ENCODE measurements around the gene STYK1. TPM values are rescaled to one million over a fixed set of nuclear protein-coding genes. Genes with fewer than 3 reads are reported as not detected.

The STYK1 gene
- total and polyA plus RNA-seq, 9 of the 15 experiments (the other 6 are each of a cell fraction or from before 2014, with no cell fraction given): 0.31 to 1.8 (median 0.64) TPM

DNA sequence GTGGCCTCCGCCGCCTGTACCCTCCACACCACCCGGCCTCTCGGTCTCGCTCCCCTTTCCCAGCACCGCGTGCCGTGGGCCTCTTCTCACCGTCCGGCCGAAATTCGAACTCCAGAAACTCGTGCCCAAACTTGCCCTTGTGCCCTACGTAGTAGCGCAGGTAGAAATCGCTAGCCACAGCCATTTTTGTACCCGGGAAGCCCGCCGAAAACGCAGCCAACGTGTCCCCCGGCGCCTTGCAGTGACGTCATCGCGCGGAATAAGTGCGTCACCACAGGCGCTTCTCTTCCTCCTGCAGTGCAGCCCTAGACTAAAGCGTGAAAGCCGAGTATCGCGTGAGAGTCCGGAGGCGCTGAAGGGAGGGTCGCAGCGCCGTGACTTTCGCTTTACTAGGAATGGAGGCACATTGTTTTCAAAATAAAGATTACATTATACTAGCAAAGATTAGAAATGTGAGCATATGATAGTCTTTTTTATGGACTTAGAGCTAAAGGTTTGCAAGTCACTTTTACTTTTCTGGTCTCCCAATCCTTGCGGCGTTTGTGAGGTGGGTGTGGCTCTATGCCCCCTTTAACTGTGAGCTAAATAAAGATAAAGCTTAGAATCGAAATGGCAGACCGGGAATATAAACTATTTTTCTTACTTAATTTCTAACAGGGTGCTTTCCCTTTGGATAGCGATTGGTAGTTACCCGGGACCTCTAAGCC lies 60.4 kb downstream of the STYK1 start, which contains the start of gene MAGOHB (continued):
- peak; percentile 93 for TF ChIP-seq JUN (IDR thresholded peaks at IDR 0.05; ENCODE audit: borderline replicate concordance, low read depth, low read length)
- no peak for TF ChIP-seq JUN (CRISPR knock-in tag; IDR thresholded peaks at IDR 0.05; ENCODE audit: borderline replicate concordance)
- TF ChIP-seq HLTF (IDR thresholded peaks at IDR 0.05): no peak
- TF ChIP-seq POLR2A (conservative IDR thresholded peaks at IDR 0.05): peak; percentile 84
- no peak for TF ChIP-seq ZC3H8 (IDR thresholded peaks at IDR 0.05)
- TF ChIP-seq, protein P1, sequence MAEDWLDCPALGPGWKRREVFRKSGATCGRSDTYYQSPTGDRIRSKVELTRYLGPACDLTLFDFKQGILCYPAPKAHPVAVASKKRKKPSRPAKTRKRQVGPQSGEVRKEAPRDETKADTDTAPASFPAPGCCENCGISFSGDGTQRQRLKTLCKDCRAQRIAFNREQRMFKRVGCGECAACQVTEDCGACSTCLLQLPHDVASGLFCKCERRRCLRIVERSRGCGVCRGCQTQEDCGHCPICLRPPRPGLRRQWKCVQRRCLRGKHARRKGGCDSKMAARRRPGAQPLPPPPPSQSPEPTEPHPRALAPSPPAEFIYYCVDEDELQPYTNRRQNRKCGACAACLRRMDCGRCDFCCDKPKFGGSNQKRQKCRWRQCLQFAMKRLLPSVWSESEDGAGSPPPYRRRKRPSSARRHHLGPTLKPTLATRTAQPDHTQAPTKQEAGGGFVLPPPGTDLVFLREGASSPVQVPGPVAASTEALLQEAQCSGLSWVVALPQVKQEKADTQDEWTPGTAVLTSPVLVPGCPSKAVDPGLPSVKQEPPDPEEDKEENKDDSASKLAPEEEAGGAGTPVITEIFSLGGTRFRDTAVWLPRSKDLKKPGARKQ (CRISPR knock-in tag; IDR thresholded peaks at IDR 0.05): no peak
- TF ChIP-seq, protein P2, sequence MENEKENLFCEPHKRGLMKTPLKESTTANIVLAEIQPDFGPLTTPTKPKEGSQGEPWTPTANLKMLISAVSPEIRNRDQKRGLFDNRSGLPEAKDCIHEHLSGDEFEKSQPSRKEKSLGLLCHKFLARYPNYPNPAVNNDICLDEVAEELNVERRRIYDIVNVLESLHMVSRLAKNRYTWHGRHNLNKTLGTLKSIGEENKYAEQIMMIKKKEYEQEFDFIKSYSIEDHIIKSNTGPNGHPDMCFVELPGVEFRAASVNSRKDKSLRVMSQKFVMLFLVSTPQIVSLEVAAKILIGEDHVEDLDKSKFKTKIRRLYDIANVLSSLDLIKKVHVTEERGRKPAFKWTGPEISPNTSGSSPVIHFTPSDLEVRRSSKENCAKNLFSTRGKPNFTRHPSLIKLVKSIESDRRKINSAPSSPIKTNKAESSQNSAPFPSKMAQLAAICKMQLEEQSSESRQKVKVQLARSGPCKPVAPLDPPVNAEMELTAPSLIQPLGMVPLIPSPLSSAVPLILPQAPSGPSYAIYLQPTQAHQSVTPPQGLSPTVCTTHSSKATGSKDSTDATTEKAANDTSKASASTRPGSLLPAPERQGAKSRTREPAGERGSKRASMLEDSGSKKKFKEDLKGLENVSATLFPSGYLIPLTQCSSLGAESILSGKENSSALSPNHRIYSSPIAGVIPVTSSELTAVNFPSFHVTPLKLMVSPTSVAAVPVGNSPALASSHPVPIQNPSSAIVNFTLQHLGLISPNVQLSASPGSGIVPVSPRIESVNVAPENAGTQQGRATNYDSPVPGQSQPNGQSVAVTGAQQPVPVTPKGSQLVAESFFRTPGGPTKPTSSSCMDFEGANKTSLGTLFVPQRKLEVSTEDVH (IDR thresholded peaks at IDR 0.05; ENCODE audit: low read depth, partially characterized antibody): peak; percentile 91
- peak; percentile 96 for TF ChIP-seq JUNB (CRISPR knock-in tag; conservative IDR thresholded peaks at IDR 0.05)
- no peak for TF ChIP-seq HMGN3 (IDR thresholded peaks at IDR 0.05; ENCODE audit: borderline replicate concordance, extremely low read depth, insufficient read length, low read depth, low read length)
- no peak for TF ChIP-seq WHSC1 (IDR thresholded peaks at IDR 0.05; ENCODE audit: low read length)
- TF ChIP-seq ZNF174 (CRISPR knock-in tag; IDR thresholded peaks at IDR 0.05): no peak
- peak; percentile 75 for TF ChIP-seq KDM5B (IDR thresholded peaks at IDR 0.05; ENCODE audit: insufficient replicate concordance, low read depth, low read length)
- TF ChIP-seq, protein P3, sequence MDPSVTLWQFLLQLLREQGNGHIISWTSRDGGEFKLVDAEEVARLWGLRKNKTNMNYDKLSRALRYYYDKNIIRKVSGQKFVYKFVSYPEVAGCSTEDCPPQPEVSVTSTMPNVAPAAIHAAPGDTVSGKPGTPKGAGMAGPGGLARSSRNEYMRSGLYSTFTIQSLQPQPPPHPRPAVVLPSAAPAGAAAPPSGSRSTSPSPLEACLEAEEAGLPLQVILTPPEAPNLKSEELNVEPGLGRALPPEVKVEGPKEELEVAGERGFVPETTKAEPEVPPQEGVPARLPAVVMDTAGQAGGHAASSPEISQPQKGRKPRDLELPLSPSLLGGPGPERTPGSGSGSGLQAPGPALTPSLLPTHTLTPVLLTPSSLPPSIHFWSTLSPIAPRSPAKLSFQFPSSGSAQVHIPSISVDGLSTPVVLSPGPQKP (CRISPR knock-in tag; IDR thresholded peaks at IDR 0.05): no peak
- TF ChIP-seq ZNF133 (CRISPR knock-in tag; IDR thresholded peaks at IDR 0.05): no peak
- TF ChIP-seq ZKSCAN8 (CRISPR knock-in tag; IDR thresholded peaks at IDR 0.05): no peak; the same call in 1 of the 2 replicates
- no peak for TF ChIP-seq HEY1 (CRISPR knock-in tag; IDR thresholded peaks at IDR 0.05; ENCODE audit: borderline replicate concordance)
- TF ChIP-seq MECOM (CRISPR knock-in tag; IDR thresholded peaks at IDR 0.05): no peak
- TF ChIP-seq, protein P4, sequence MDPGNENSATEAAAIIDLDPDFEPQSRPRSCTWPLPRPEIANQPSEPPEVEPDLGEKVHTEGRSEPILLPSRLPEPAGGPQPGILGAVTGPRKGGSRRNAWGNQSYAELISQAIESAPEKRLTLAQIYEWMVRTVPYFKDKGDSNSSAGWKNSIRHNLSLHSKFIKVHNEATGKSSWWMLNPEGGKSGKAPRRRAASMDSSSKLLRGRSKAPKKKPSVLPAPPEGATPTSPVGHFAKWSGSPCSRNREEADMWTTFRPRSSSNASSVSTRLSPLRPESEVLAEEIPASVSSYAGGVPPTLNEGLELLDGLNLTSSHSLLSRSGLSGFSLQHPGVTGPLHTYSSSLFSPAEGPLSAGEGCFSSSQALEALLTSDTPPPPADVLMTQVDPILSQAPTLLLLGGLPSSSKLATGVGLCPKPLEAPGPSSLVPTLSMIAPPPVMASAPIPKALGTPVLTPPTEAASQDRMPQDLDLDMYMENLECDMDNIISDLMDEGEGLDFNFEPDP (CRISPR knock-in tag; IDR thresholded peaks at IDR 0.05): no peak
- peak; percentile 100 for TF ChIP-seq CREM (IDR thresholded peaks at IDR 0.05; ENCODE audit: low read depth)
- TF ChIP-seq POU5F1 (IDR thresholded peaks at IDR 0.05; ENCODE audit: borderline replicate concordance, low read depth, low read length, partially characterized antibody): no peak
- TF ChIP-seq PYGO2 (tag; IDR thresholded peaks at IDR 0.05): no peak
- TF ChIP-seq RNF2 (IDR thresholded peaks at IDR 0.05): no peak
- TF ChIP-seq ZFP30 (CRISPR knock-in tag; IDR thresholded peaks at IDR 0.05; ENCODE audit: borderline replicate concordance): no peak
- no peak for TF ChIP-seq TEAD1 (CRISPR knock-in tag; IDR thresholded peaks at IDR 0.05)

Measured in K562 (cell line).